Brain microvascular endothelial cell (primary cell): ENCODE data around the gene BMP8A.
A peak's percentile ranks its signal among the peaks of the same experiment; 100 is the strongest.
"Not testable (repeated sequence)": the region's sequence is repeated elsewhere in the genome, so short reads cannot be mapped to it uniquely, and the experiment has no call there.

Experiments used
- DNase-seq: peaks from one replicate; pipeline ENCODE4 v3.0.0-alpha.2; 2020
- H3K27ac ChIP-seq: fragments of 250-450 bp; sonication (Bioruptor Pico); 2 replicates; pipeline ENCODE4 v1.5.1; 2020; ENCODE audit warnings: mild to moderate bottlenecking, moderate library complexity
- H3K27me3 ChIP-seq: fragments of 250-450 bp; sonication (Bioruptor Pico); replicated peaks from 2 replicates; pipeline ENCODE4 v1.5.1; 2020; ENCODE audit warnings: mild to moderate bottlenecking
- H3K36me3 ChIP-seq: fragments of 250-450 bp; sonication (Bioruptor Pico); replicated peaks from 2 replicates; pipeline ENCODE4 v1.5.1; 2020; ENCODE audit warnings: mild to moderate bottlenecking
- H3K4me3 ChIP-seq: 2 replicates; pipeline ENCODE4 v1.5.1; 2011; ENCODE audit warnings: low read depth, mild to moderate bottlenecking, control low read depth, low read length, moderate library complexity
- in situ Hi-C: cut with HindIII; loops from 2 replicates; pipeline ENCODE4 v1.10.0; 2017; ENCODE audit warnings: low sequenced_read_pairs, low pct_ligation_motif_present
- TF ChIP-seq, protein P1 (sequence below): IDR thresholded peaks from 2 replicates; pipeline ENCODE4 v1.5.1; 2011; ENCODE audit warnings: low read depth, mild to moderate bottlenecking, moderate library complexity, low read length, control low read depth, inconsistent platforms; ENCODE audit errors: missing control alignments

BMP8A gene, protein sequence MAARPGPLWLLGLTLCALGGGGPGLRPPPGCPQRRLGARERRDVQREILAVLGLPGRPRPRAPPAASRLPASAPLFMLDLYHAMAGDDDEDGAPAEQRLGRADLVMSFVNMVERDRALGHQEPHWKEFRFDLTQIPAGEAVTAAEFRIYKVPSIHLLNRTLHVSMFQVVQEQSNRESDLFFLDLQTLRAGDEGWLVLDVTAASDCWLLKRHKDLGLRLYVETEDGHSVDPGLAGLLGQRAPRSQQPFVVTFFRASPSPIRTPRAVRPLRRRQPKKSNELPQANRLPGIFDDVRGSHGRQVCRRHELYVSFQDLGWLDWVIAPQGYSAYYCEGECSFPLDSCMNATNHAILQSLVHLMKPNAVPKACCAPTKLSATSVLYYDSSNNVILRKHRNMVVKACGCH

DNA sequence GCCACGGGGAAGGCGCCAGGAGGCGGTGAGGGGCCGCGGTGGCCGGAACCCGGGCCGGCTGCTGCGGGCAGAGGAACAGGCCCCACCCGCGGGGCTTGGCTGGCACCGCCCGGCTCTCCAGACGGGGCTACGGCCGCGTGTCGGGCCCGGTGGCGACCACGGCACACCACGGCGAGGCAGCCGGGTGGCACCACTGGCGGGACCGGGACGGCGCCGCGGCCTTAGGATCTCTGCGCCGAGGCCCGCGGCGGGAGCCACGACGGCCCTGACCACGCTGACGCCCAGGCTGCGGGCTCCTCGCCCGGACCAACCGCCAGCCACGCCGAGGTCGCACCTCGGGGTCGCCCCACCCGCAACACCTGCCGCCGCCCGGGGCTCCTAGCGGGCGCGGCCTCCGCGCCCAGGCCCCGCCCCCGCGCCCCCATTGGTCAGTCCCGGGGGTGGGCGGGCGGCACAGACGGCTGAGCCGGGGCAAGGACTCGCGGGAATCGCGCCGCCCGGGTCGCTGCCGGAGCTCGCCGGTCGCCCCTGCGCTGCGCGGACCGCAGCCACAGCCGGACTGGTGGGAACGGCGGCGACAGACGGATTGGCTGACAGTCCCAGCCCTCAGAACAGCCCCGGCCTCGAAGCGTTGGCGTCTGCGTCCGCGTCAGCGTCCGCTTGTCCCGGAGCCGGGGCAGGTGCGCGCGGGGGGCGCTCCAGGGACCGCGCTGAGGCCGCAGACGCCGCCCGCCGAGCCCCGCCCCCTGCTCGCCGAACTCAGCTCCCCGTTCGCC, at the start of gene BMP8A:
TSS of gene BMP8A (plus strand) at position 491 of the 776 bp plus-strand sequence. CDS start 356 bp downstream, outside the sequence.
- Histone ChIP-seq H3K36me3 (peaks cover 17% of the 10 kb centered on the region), H3K27me3 (no peaks in the 10 kb centered on the region), H3K4me3 (peak within 1 kb of the TSS; percentile 41), H3K27ac (no peak within 1 kb of the TSS)
- in situ Hi-C loops, result no loop called here
- DNase-seq, result no peak
- TF ChIP-seq, protein P1, sequence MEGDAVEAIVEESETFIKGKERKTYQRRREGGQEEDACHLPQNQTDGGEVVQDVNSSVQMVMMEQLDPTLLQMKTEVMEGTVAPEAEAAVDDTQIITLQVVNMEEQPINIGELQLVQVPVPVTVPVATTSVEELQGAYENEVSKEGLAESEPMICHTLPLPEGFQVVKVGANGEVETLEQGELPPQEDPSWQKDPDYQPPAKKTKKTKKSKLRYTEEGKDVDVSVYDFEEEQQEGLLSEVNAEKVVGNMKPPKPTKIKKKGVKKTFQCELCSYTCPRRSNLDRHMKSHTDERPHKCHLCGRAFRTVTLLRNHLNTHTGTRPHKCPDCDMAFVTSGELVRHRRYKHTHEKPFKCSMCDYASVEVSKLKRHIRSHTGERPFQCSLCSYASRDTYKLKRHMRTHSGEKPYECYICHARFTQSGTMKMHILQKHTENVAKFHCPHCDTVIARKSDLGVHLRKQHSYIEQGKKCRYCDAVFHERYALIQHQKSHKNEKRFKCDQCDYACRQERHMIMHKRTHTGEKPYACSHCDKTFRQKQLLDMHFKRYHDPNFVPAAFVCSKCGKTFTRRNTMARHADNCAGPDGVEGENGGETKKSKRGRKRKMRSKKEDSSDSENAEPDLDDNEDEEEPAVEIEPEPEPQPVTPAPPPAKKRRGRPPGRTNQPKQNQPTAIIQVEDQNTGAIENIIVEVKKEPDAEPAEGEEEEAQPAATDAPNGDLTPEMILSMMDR, result no peak

DNA sequence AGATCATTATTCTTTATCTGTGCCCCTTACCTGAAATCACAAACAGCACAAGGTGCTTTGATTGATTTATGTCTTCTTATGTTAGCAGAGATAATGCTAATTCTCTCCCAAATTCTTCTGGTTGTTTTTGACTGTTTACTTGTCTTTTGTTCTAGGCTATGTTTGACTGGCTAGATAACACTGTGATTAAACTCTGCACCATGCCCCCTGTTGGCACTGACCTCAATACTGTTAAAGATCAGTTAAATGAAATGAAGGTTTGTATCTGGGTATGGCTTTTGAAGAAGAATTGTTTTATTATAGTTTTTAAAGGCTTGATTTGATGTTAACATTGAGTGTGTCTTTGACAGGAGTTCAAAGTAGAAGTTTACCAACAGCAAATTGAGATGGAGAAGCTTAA, 49.6 kb upstream of the BMP8A start:
- in situ Hi-C loops, result no loop called here
- peaks cover 88% of the 10 kb centered on the region for H3K36me3 ChIP-seq

DNA sequence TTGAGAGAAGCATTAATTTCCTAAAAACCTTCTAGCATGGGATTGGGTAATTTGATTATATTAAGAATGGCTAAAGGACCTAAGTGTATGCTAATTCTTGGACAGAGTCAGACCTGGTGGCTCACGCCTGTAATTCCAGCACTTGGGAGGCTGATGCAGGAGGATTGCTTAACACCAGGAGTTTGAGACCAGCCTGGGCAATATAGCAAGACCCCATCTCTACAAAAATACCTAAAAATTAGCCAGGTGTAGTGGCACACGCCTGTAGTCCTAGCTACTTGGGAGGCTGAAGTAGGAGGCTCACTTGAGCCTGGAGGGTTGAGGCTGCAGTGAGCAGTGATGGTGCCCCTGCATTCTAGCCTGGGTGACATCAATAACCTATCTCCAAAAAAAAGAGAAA, 45.9 kb upstream of the BMP8A start:
- Histone ChIP-seq H3K27me3 (no peaks in the 10 kb centered on the region), H3K4me3 (no peak overlapping the region), H3K36me3 (peaks cover 91% of the 10 kb centered on the region), H3K27ac (no peak overlapping the region)
- no peak for DNase-seq
- TF ChIP-seq, protein P1, result no peak
- in situ Hi-C loops, result no loop called here

More for the DNA sequence above, 49.6 kb upstream of the BMP8A start:
- no peak for DNase-seq
- Histone ChIP-seq H3K27ac (no peak overlapping the region), H3K27me3 (no peaks in the 10 kb centered on the region), H3K4me3 (no peak overlapping the region)
- TF ChIP-seq, protein P1, result no peak

DNA sequence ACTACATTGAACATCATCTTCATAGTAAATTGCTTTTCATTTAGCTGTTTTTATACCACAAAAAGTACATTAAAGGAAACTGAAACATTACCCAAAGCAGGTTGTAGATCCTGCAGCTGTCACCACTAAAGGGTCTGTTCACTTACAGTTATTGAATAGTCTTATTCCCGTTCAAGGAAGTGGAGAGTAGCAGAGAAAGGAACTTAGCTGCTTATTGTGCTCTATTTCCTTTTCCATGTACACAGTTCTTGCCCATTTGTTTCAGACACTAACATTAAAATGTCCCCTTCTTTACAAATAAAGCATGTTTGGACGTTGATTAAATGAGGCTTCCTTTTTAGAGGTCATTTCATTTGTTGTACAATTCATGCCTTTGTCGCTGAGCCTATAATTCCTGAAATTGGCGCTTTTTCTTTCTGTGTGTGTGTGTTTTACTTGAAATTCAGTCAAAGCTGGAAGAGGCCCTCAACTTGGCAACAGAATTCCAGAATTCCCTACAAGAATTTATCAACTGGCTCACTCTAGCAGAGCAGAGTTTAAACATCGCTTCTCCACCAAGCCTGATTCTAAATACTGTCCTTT, 44.4 kb upstream of the BMP8A start:
- TF ChIP-seq, protein P1, result no peak
- in situ Hi-C loops, result no loop called here
- no peak overlapping the region for H3K27ac ChIP-seq
- H3K36me3 ChIP-seq, result peaks cover 92% of the 10 kb centered on the region
- no peak for DNase-seq
- no peaks in the 10 kb centered on the region for H3K27me3 ChIP-seq
- H3K4me3 ChIP-seq, result no peak overlapping the region

DNA sequence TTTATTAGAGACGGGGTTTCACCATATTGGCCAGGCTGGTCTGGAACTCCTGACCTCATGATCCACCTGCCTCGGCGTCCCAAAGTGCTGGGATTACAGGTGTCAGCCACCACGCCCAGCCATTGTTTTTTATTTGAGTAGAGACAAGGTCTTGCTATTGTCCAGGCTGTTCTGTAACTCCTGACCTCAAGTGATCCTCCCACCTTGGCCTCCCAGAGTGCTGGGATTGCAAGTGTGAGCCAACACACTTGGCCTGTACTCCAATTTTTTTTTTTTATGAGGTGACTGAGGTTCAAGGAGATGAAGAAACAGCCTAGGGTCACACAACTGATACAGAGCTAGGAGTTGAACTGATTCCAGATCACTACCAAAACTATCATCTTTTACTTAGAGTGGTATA, 41.4 kb upstream of the BMP8A start:
- H3K4me3 ChIP-seq, H3K27ac ChIP-seq, H3K27me3 ChIP-seq, in situ Hi-C loops, DNase-seq: not testable (repeated sequence)
- H3K36me3 ChIP-seq, result peaks cover 93% of the 10 kb centered on the region

DNA sequence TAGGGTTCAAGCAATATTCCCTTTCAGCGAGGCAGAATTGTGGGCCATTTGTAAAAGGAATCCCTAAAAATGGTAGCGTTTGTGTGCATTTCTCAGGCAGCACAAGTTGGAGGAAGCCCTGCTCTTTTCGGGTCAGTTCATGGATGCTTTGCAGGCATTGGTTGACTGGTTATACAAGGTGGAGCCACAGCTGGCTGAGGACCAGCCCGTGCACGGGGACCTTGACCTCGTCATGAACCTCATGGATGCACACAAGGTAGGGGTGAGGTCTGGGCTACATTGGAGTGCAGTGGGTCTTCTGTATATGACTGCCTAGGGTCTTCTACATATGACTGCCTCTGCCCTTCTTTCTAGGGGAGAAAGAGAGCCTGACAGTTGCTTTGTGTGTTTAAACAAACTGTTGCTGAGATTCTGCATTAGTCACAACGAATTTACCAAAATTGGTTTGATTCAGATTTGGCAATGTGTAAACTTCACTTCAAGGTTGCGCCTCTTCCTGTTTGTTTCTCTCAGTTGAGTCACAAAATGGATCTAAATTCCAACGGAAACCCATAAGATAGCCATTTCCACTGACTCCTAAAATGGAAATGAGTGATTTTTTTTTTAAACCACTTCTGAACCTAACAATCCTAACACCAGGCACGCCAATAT, 40.4 kb upstream of the BMP8A start:
- H3K4me3 ChIP-seq, result no peak overlapping the region
- peak; percentile 29 for DNase-seq
- H3K27ac ChIP-seq, result peak overlapping the region; percentile 49
- H3K27me3 ChIP-seq, result no peaks in the 10 kb centered on the region
- peaks cover 97% of the 10 kb centered on the region for H3K36me3 ChIP-seq
- TF ChIP-seq, protein P1, result no peak
- in situ Hi-C loops, result no loop called here
